SJCRH30 (cell line): ENCODE data around the gene ANKRD2. TPM values are rescaled to one million over a fixed set of nuclear protein-coding genes. Genes with fewer than 3 reads are reported as not detected.
"Not testable (repeated sequence)": the region's sequence is repeated elsewhere in the genome, so short reads cannot be mapped to it uniquely, and the experiment has no call there.

Source experiments
- DNase-seq, 2 experiments: peaks; one replicate each; pipeline ENCODE4 v3.0.0-alpha.2; 2015 to 2020
- H3K27ac ChIP-seq: fragments of 250-450 bp; sonication (Bioruptor Pico); 2 replicates; pipeline ENCODE4 v1.5.1; 2020; ENCODE audit warnings: mild to moderate bottlenecking, moderate library complexity
- H3K27me3 ChIP-seq: fragments of 250-450 bp; sonication (Bioruptor Pico); 2 replicates; pipeline ENCODE4 v1.5.1; 2020; ENCODE audit warnings: mild to moderate bottlenecking, moderate library complexity
- H3K36me3 ChIP-seq: fragments of 250-450 bp; sonication (Bioruptor Pico); 2 replicates; pipeline ENCODE4 v1.5.1; 2020; ENCODE audit warnings: mild to moderate bottlenecking, moderate library complexity
- H3K4me1 ChIP-seq: fragments of 250-450 bp; sonication (Bioruptor Pico); 2 replicates; pipeline ENCODE4 v1.5.1; 2020; ENCODE audit warnings: mild to moderate bottlenecking, moderate library complexity
- H3K4me3 ChIP-seq: fragments of 250-450 bp; sonication (Bioruptor Pico); 2 replicates; pipeline ENCODE4 v1.5.1; 2020; ENCODE audit warnings: mild to moderate bottlenecking, moderate library complexity
- H3K9me3 ChIP-seq: fragments of 250-450 bp; sonication (Bioruptor Pico); replicated peaks from 2 replicates; pipeline ENCODE4 v1.5.1; 2020; ENCODE audit warnings: mild to moderate bottlenecking, moderate library complexity
- total RNA-seq: library from RNA; depleted of rRNA; stranded (reverse); fragments of >200 nt; shearing (Covaris generic); gene quantifications from 2 replicates; pipeline ENCODE4 v1.2.3, GENCODE V29; 2014

ANKRD2 gene
- total RNA-seq, 1 experiment from 2014 or later: 0.26 TPM

DNA sequence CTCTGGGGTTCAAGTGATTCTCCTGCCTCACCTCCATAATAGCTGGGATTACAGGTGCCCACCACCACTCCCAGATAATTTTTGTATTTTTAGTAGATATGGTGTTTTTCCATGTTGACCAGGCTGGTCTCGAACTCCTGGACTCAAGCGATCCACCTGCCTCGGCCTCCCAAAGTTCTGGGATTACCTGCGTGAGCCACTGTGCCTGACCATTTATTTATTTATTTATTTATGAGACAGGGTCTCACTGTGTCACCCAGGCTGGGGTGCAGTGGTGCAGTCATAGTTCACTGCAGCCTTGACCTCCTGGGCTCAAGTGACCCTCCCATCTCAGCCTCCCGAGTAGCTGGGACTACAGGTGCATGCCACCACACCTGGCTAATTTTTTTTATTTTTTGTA is 18.2 kb upstream of the ANKRD2 start:
- not testable (repeated sequence) for H3K36me3 ChIP-seq, H3K9me3 ChIP-seq, H3K4me3 ChIP-seq, H3K27ac ChIP-seq, DNase-seq, H3K27me3 ChIP-seq
- H3K4me1 ChIP-seq: peaks cover 22% of the 10 kb centered on the region

DNA sequence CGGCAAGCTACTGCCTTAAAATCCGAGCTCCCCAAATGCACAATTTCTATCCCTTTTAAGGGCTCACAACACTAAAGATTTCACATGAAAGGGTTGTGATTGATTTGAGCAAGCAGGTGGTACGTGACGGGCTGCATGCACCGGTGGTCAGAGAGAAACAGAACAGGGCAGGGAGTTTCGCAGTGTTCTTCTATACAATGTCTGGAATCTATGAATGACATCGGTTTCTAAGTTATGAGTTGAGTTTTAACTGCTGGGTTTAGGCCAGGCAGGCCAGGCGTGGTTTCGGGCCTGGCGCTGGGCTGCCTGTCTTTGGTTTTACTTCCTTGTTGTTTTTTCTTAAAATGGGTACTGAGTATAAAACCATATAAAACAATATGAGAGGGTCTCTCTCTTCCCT is 17.0 kb upstream of the ANKRD2 start:
- H3K27me3 ChIP-seq, H3K36me3 ChIP-seq, H3K9me3 ChIP-seq, H3K4me3 ChIP-seq, H3K27ac ChIP-seq, DNase-seq: not testable (repeated sequence)
- peaks cover 11% of the 10 kb centered on the region for H3K4me1 ChIP-seq

GRCh38 chr10:97560731-97561381 is 11.7 kb upstream of the ANKRD2 start:
- not testable (repeated sequence) for H3K36me3 ChIP-seq, H3K27me3 ChIP-seq, H3K27ac ChIP-seq, H3K4me1 ChIP-seq, DNase-seq, H3K4me3 ChIP-seq, H3K9me3 ChIP-seq

DNA sequence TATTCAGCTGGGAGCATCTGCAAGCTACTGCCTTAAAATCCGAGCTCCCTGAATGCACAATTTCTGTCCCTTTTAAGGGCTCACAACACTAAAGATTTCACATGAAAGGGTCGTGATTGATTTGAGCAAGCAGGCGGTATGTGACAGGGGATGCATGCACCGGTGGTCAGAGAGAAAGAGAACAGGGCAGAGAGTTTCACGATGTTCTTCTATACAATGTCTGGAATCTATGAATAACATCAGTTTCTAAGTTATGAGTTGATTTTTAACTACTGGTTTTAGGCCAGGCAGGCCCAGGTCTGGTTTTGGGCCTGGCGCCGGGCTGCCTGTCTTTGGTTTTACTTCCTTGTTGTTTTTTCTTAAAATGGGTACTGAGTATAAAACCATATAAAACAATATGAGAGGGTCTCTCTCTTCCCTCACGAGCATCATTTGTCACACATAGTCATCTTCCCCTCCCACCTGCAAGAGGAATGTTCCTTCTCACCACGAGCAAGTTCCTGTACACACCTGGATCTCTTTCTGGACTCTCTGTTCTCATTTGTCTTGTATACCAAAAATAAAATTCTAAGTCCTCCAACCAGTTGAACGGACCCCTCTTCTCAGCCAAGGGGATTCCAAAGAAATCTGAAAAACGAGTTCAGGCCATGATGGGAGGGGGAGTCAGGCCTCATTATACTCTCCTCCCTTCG is 11.0 kb upstream of the ANKRD2 start:
- H3K27ac ChIP-seq, H3K27me3 ChIP-seq, H3K36me3 ChIP-seq, H3K4me3 ChIP-seq, H3K9me3 ChIP-seq, DNase-seq, H3K4me1 ChIP-seq: not testable (repeated sequence)

DNA sequence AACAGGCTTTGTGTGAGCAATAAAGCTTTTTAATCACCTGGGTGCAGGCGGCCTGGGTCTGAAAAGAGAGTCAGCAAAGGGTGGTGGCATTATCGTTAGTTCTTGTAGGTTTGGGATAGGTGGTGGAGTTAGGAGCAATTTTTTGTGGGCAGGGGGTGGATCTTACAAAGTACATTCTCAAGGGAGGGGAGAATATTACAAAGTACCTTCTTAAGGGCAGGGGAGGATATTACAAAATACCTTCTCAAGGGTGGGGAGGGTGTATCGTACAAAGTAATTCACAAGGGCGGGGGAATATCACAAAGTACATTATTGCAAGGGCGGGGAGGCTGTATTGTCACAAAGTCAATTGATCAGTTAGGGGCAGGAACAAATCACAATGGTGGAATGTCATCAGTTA is 10.2 kb upstream of the ANKRD2 start:
- not testable (repeated sequence) for H3K36me3 ChIP-seq, H3K4me1 ChIP-seq, DNase-seq, H3K27ac ChIP-seq, H3K9me3 ChIP-seq, H3K4me3 ChIP-seq, H3K27me3 ChIP-seq

DNA sequence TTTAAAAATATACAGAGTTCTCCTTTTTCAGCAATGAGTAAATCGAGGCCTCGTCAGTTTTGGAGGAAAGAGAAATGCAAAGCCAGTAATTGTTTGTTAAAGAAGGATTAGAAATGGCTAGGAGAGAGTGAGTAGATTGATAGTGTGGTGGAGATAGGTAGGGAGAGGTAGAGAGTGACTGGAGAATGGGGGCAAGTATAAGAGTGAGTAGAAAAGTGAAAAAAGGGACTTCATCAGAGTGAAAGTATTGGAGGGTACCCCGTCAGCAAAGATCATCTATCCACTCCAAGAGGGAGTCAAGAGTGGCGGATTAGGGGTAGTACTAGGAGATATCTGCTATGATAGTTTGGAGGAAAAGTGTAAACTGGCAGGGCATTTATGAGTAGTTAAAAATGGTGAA is 9.2 kb upstream of the ANKRD2 start:
- H3K27me3 ChIP-seq: no peaks in the 10 kb centered on the region
- no peaks in the 10 kb centered on the region for H3K36me3 ChIP-seq
- no peak overlapping the region for H3K27ac ChIP-seq
- no peak for DNase-seq
- H3K9me3 ChIP-seq: peaks cover 5% of the 10 kb centered on the region; the same call in 1 of the 2 replicates
- no peak overlapping the region for H3K4me3 ChIP-seq
- H3K4me1 ChIP-seq: no peaks in the 10 kb centered on the region

DNA sequence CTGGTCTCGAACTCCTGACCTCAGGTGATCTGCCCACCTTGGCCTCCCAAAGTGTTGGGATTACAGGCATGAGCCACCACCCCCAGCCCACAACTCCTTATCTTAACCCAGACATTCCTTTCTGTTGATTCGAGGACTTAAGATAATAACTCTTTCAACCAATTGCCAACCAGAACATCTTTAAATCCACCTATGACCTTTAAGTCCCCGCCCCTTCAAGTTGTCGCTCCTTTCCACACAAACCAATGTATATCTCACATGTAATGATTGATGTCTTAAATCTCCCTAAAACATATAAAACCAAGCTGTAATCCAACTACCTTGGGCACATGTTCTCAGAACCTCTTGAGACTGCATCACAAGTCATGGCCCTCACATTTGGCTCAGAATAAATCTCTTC is 7.8 kb upstream of the ANKRD2 start:
- DNase-seq: no peak
- Histone ChIP-seq H3K4me1 (peaks cover under 1% of the 10 kb centered on the region), H3K27me3 (no peaks in the 10 kb centered on the region)

DNA sequence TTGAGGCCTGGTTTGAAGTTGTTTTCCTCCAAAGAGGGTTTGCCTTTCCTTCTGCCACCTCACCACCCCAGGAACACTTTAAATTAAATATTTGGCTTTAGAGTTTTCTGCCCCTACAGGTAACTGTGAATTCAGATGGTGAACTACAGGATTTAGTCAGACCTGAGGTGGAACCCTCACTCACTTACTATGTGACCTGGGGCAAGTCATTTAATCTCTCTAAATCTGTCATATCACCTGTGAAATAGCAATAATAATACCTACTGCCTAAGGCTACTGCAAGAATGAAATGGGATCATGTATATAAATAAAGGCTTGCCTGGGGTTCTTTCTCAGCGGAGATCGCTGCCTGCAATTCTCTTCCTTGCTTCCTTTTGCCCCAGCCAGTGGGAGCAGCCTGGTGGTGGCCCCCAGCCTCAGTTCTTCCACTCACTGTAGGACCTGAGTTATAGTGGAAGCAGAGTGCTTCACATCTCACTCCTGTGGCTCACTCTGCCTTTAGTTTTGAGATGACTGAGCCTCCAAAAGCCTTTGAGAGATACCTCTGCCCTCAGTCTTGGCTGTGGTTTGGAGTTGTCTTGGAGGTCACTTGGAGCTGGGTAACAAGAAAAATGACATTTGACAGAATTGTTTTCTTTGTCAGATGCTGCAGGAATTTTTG is 6.1 kb upstream of the ANKRD2 start:
- Histone ChIP-seq H3K4me3 (no peak overlapping the region), H3K36me3 (no peaks in the 10 kb centered on the region), H3K4me1 (peaks cover 16% of the 10 kb centered on the region), H3K27me3 (no peaks in the 10 kb centered on the region), H3K27ac (no peak overlapping the region), H3K9me3 (peaks cover 5% of the 10 kb centered on the region; the same call in 1 of the 2 replicates)
- DNase-seq: no peak

More for the DNA sequence above, 7.8 kb upstream of the ANKRD2 start:
- Histone ChIP-seq H3K36me3 (no peaks in the 10 kb centered on the region), H3K9me3 (peaks cover 5% of the 10 kb centered on the region; the same call in 1 of the 2 replicates), H3K27ac (no peak overlapping the region), H3K4me3 (no peak overlapping the region)

- H3K9me3 ChIP-seq: no peaks in the 10 kb centered on the region; the same call in 1 of the 2 replicates
- no peak overlapping the region for H3K4me3 ChIP-seq
- no peaks in the 10 kb centered on the region for H3K27me3 ChIP-seq
- no peaks in the 10 kb centered on the region for H3K36me3 ChIP-seq
- DNase-seq: no peak
- H3K27ac ChIP-seq: no peak overlapping the region
- peaks cover 30% of the 10 kb centered on the region for H3K4me1 ChIP-seq
Measured at GRCh38 chr10:97567891-97568290, 4.7 kb upstream of the ANKRD2 start.

- DNase-seq: no peak
- Histone ChIP-seq H3K27ac (peak overlapping the region; percentile 55), H3K4me1 (peaks cover 40% of the 10 kb centered on the region), H3K27me3 (no peaks in the 10 kb centered on the region), H3K4me3 (no peak overlapping the region), H3K36me3 (no peaks in the 10 kb centered on the region), H3K9me3 (no peaks in the 10 kb centered on the region)
Measured at GRCh38 chr10:97570146-97570788, 2.3 kb upstream of the ANKRD2 start.

DNA sequence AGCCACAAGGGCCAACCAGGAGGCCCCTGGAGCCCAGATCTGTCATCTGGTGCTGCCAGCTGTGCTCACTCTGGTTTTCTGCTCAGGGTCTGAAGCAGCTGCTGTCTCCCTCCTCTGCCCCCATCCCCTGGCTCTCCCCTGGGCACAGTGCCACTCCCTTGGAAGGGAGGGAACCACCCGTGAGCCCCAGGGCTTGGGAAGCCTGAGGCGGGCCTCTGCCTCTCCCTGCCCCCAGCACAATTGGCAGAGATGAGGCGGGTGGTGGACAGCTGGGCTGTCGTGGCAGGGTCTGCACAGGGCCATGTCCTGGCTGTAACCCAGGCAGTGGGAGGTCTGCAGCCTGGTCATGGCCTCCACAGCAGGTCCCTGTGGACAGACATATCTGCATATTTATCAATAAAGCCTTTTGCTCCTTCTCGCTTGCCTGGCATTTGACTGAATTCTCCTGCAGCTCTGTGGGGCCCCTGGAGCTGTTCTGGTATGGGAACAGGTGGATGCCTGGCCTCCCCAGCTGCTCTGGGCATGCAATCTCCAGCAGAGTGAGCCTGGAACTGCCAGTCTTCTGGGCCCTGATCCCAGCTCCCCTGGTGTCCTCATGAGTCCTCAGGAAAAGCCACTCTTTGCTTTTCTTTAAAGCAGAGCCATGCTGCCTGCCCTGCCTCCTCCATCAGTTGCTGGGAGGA is 1.6 kb upstream of the ANKRD2 start:
- peaks cover 40% of the 10 kb centered on the region for H3K4me1 ChIP-seq
- peak overlapping the region; percentile 55 for H3K27ac ChIP-seq
- DNase-seq: peak; percentile 88

GRCh38 chr10:97571622-97572021 is 957 bp upstream of the ANKRD2 start:
- peaks cover 40% of the 10 kb centered on the region for H3K4me1 ChIP-seq
- H3K4me3 ChIP-seq: no peak overlapping the region
- DNase-seq: no peak
- H3K27ac ChIP-seq: peak overlapping the region; percentile 55
- no peaks in the 10 kb centered on the region for H3K9me3 ChIP-seq
- H3K27me3 ChIP-seq: no peaks in the 10 kb centered on the region
- no peaks in the 10 kb centered on the region for H3K36me3 ChIP-seq

More for the DNA sequence above, 1.6 kb upstream of the ANKRD2 start:
- Histone ChIP-seq H3K27me3 (no peaks in the 10 kb centered on the region), H3K9me3 (no peaks in the 10 kb centered on the region), H3K36me3 (no peaks in the 10 kb centered on the region), H3K4me3 (no peak overlapping the region)

GRCh38 chr10:97573021-97573420 is 442 bp downstream of the ANKRD2 start:
- H3K9me3 ChIP-seq: no peaks in the 10 kb centered on the region
- H3K4me1 ChIP-seq: peaks cover 40% of the 10 kb centered on the region
- no peak overlapping the region for H3K4me3 ChIP-seq
- DNase-seq: peak; percentile 33 to 35
- no peaks in the 10 kb centered on the region for H3K27me3 ChIP-seq
- H3K27ac ChIP-seq: peak overlapping the region; percentile 55; the same call in 1 of the 2 replicates
- no peaks in the 10 kb centered on the region for H3K36me3 ChIP-seq

DNA sequence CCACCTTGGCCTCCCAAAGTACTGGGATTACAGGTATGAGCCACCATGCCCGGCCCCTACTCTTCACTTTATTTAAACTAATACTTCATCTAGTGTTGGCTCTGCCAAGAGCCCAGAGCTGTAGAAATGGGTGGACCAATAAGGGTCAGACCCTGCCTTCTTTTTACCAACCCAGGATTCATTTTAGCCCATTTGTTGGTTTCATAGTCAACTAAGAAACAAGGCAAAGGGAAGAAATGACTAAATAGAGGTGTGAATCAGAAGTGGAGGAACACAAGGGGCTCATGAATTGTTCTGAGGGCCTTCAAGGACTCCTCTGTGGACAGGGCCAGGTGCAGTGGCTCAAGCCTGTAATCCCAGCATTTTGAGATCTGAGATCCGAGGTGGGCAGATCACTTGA is 1.1 kb downstream of the ANKRD2 start:
- Histone ChIP-seq H3K4me3 (no peak overlapping the region), H3K36me3 (no peaks in the 10 kb centered on the region), H3K27me3 (no peaks in the 10 kb centered on the region), H3K4me1 (peaks cover 40% of the 10 kb centered on the region), H3K27ac (no peak overlapping the region), H3K9me3 (no peaks in the 10 kb centered on the region)
- no peak for DNase-seq
